AG20443 (cell line): Measurements from ENCODE around the gene SLC25A43.
"Not testable (repeated sequence)": the region's sequence is repeated elsewhere in the genome, so short reads cannot be mapped to it uniquely, and the experiment has no call there.

Experiments used
- DNase-seq: peaks from one replicate; pipeline ENCODE4 v3.0.0; 2012; ENCODE audit warnings: low spot score, mixed read lengths

Gene SLC25A43

GRCh38 chrX:119398974-119399771 lies at the start of gene SLC25A43:
SLC25A43 (plus strand) TSS chrX:119399336; CDS start chrX:119399404, 68 bp downstream.
- DNase-seq = peak; percentile 79

GRCh38 chrX:119359618-119360382 lies 39.3 kb upstream of the SLC25A43 start:
- peak; percentile 12 for DNase-seq

GRCh38 chrX:119361451-119361850 lies 37.7 kb upstream of the SLC25A43 start:
- not testable (repeated sequence) for DNase-seq

GRCh38 chrX:119362074-119362473 lies 37.1 kb upstream of the SLC25A43 start:
- not testable (repeated sequence) for DNase-seq

GRCh38 chrX:119363391-119363790 lies 35.7 kb upstream of the SLC25A43 start:
- no peak for DNase-seq

- not testable (repeated sequence) for DNase-seq
Measured at GRCh38 chrX:119371861-119372260, 27.3 kb upstream of the SLC25A43 start.

- peak; percentile 49 for DNase-seq
Measured at GRCh38 chrX:119374736-119375135, 24.4 kb upstream of the SLC25A43 start.

- DNase-seq = peak; percentile 20
Measured at GRCh38 chrX:119375561-119375960, 23.6 kb upstream of the SLC25A43 start.

- DNase-seq = no peak
Measured at GRCh38 chrX:119376312-119376711, 22.8 kb upstream of the SLC25A43 start.

- no peak for DNase-seq
Measured at GRCh38 chrX:119381349-119381944, 17.7 kb upstream of the SLC25A43 start.

GRCh38 chrX:119382606-119383005 lies 16.5 kb upstream of the SLC25A43 start:
- DNase-seq = no peak

GRCh38 chrX:119386685-119387084 lies 12.5 kb upstream of the SLC25A43 start:
- not testable (repeated sequence) for DNase-seq

- DNase-seq = not testable (repeated sequence)
Measured at GRCh38 chrX:119387426-119387825, 11.7 kb upstream of the SLC25A43 start.

GRCh38 chrX:119389214-119389613 lies 9.9 kb upstream of the SLC25A43 start:
- no peak for DNase-seq

GRCh38 chrX:119389871-119390501 lies 9.2 kb upstream of the SLC25A43 start:
- no peak for DNase-seq

- DNase-seq = peak; percentile 43
Measured at GRCh38 chrX:119391279-119391678, 7.9 kb upstream of the SLC25A43 start.

GRCh38 chrX:119393144-119393543 lies 6.0 kb upstream of the SLC25A43 start:
- DNase-seq = no peak

GRCh38 chrX:119398587-119398973 lies 556 bp upstream of the SLC25A43 start:
- no peak for DNase-seq

- peak; percentile 69 for DNase-seq
Measured at GRCh38 chrX:119399772-119400101, 601 bp downstream of the SLC25A43 start.

GRCh38 chrX:119401569-119401968 lies 2.4 kb downstream of the SLC25A43 start:
- no peak for DNase-seq

- no peak for DNase-seq
Measured at GRCh38 chrX:119402588-119402987, 3.5 kb downstream of the SLC25A43 start.

- peak; percentile 17 for DNase-seq
Measured at GRCh38 chrX:119406776-119407175, 7.6 kb downstream of the SLC25A43 start.
